ENCODE results near the gene ZBTB7B.
A peak's percentile ranks its signal among the peaks of the same experiment; 100 is the strongest.

The ZBTB7B gene

GRCh38 chr1:155003227-155003765, 694 bp downstream of the ZBTB7B start (continued):
- TF ChIP-seq ZBTB26 (tag by site-specific recombination; optimal IDR thresholded peaks at IDR 0.05) (peak; percentile 55), ZNF692 (tag by site-specific recombination; IDR thresholded peaks at IDR 0.05) (0 out of 2 replicates have a peak, but pooled peaks have one; percentile 32), ZNF362 (tag by site-specific recombination; IDR thresholded peaks at IDR 0.05) (no peak), KLF1 (tag by site-specific recombination; IDR thresholded peaks at IDR 0.05) (no peak), ZNF791 (tag by site-specific recombination; IDR thresholded peaks at IDR 0.05) (no peak), TCF7L2 (IDR thresholded peaks at IDR 0.05; ENCODE audit: borderline replicate concordance, low read depth, low read length) (no peak), ZNF221 (tag by site-specific recombination; IDR thresholded peaks at IDR 0.05; ENCODE audit: borderline replicate concordance) (no peak), ZNF341 (tag by site-specific recombination; IDR thresholded peaks at IDR 0.05; ENCODE audit: low read depth) (peak; percentile 41; the same call in 1 of the 2 replicates), ZNF146 (tag by site-specific recombination; IDR thresholded peaks at IDR 0.05) (no peak), ZBTB17 (tag by site-specific recombination; IDR thresholded peaks at IDR 0.05) (no peak), BCL11A (tag by site-specific recombination; IDR thresholded peaks at IDR 0.05; ENCODE audit: low read depth) (0 out of 2 replicates have a peak, but pooled peaks have one; percentile 53), ZNF660 (tag by site-specific recombination; IDR thresholded peaks at IDR 0.05) (no peak), ZNF596 (tag by site-specific recombination; IDR thresholded peaks at IDR 0.05) (0 out of 2 replicates have a peak, but pooled peaks have one; percentile 17), ZSCAN30 (tag by site-specific recombination; IDR thresholded peaks at IDR 0.05) (peak; percentile 12; the same call in 1 of the 2 replicates), ZNF24 (tag by site-specific recombination; IDR thresholded peaks at IDR 0.05) (0 out of 2 replicates have a peak, but pooled peaks have one; percentile 9), KLF8 (tag by site-specific recombination; IDR thresholded peaks at IDR 0.05) (no peak), FEZF1 (tag by site-specific recombination; IDR thresholded peaks at IDR 0.05) (no peak), ZEB2 (tag by site-specific recombination; IDR thresholded peaks at IDR 0.05) (peak; percentile 37; the same call in 1 of the 2 replicates)
- TF ChIP-seq, protein P1, sequence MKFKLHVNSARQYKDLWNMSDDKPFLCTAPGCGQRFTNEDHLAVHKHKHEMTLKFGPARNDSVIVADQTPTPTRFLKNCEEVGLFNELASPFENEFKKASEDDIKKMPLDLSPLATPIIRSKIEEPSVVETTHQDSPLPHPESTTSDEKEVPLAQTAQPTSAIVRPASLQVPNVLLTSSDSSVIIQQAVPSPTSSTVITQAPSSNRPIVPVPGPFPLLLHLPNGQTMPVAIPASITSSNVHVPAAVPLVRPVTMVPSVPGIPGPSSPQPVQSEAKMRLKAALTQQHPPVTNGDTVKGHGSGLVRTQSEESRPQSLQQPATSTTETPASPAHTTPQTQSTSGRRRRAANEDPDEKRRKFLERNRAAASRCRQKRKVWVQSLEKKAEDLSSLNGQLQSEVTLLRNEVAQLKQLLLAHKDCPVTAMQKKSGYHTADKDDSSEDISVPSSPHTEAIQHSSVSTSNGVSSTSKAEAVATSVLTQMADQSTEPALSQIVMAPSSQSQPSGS (tag by site-specific recombination; IDR thresholded peaks at IDR 0.05; ENCODE audit: low read depth) = no peak
- TF ChIP-seq, protein P2, sequence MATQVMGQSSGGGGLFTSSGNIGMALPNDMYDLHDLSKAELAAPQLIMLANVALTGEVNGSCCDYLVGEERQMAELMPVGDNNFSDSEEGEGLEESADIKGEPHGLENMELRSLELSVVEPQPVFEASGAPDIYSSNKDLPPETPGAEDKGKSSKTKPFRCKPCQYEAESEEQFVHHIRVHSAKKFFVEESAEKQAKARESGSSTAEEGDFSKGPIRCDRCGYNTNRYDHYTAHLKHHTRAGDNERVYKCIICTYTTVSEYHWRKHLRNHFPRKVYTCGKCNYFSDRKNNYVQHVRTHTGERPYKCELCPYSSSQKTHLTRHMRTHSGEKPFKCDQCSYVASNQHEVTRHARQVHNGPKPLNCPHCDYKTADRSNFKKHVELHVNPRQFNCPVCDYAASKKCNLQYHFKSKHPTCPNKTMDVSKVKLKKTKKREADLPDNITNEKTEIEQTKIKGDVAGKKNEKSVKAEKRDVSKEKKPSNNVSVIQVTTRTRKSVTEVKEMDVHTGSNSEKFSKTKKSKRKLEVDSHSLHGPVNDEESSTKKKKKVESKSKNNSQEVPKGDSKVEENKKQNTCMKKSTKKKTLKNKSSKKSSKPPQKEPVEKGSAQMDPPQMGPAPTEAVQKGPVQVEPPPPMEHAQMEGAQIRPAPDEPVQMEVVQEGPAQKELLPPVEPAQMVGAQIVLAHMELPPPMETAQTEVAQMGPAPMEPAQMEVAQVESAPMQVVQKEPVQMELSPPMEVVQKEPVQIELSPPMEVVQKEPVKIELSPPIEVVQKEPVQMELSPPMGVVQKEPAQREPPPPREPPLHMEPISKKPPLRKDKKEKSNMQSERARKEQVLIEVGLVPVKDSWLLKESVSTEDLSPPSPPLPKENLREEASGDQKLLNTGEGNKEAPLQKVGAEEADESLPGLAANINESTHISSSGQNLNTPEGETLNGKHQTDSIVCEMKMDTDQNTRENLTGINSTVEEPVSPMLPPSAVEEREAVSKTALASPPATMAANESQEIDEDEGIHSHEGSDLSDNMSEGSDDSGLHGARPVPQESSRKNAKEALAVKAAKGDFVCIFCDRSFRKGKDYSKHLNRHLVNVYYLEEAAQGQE (tag by site-specific recombination; IDR thresholded peaks at IDR 0.05) = 0 out of 2 replicates have a peak, but pooled peaks have one; percentile 1
- TF ChIP-seq, protein P3, sequence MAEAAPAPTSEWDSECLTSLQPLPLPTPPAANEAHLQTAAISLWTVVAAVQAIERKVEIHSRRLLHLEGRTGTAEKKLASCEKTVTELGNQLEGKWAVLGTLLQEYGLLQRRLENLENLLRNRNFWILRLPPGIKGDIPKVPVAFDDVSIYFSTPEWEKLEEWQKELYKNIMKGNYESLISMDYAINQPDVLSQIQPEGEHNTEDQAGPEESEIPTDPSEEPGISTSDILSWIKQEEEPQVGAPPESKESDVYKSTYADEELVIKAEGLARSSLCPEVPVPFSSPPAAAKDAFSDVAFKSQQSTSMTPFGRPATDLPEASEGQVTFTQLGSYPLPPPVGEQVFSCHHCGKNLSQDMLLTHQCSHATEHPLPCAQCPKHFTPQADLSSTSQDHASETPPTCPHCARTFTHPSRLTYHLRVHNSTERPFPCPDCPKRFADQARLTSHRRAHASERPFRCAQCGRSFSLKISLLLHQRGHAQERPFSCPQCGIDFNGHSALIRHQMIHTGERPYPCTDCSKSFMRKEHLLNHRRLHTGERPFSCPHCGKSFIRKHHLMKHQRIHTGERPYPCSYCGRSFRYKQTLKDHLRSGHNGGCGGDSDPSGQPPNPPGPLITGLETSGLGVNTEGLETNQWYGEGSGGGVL (tag by site-specific recombination; IDR thresholded peaks at IDR 0.05) = peak; percentile 89; the same call in 1 of the 2 replicates
- TF ChIP-seq, protein P4, sequence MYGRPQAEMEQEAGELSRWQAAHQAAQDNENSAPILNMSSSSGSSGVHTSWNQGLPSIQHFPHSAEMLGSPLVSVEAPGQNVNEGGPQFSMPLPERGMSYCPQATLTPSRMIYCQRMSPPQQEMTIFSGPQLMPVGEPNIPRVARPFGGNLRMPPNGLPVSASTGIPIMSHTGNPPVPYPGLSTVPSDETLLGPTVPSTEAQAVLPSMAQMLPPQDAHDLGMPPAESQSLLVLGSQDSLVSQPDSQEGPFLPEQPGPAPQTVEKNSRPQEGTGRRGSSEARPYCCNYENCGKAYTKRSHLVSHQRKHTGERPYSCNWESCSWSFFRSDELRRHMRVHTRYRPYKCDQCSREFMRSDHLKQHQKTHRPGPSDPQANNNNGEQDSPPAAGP (tag by site-specific recombination; IDR thresholded peaks at IDR 0.05) = no peak

All from HEK293 (cell line).